ENCODE measurements around the gene ALX3.

GRCh38 chr1:110088739-110089316 is 18.4 kb upstream of the ALX3 start:
- TF ChIP-seq CTCF (IDR thresholded peaks at IDR 0.05) (no peak), POLR2A (IDR thresholded peaks at IDR 0.05) (no peak)

Data from right lobe of liver (tissue), 4 donors.